SK-N-SH (cell line): ENCODE data around the gene RASSF8. TPM values are rescaled to one million over a fixed set of nuclear protein-coding genes. Genes with fewer than 3 reads are reported as not detected.

ENCODE experiments used
- CTCF ChIA-PET: fragments of 300-600, 350-600 bp; formaldehyde crosslinking; extraction: SDS; loops from one replicate; lab custom pipeline; 2021; lab: Yijun Ruan, JAX
- POLR2A ChIA-PET: fragments of 350-600 bp; sonication (Branson Sonifier 250); formaldehyde crosslinking; extraction: SDS; loops from one replicate; lab custom pipeline; 2020; ENCODE audit warnings: antibody characterized with exemption, inconsistent platforms; lab: Yijun Ruan, JAX
- DNase-seq: peaks from one replicate; pipeline ENCODE4 v3.0.0; 2012
- H2AFZ ChIP-seq: fragments of 200-600 bp; sonication (generic); 2 replicates; pipeline ENCODE4 v1.8.1; 2016; ENCODE audit warnings: antibody characterized with exemption, mild to moderate bottlenecking, low read depth
- H3F3A ChIP-seq: fragments of 200-600 bp; sonication (generic); replicated peaks from 2 replicates; pipeline ENCODE3; 2016; ENCODE audit warnings: antibody characterized with exemption, mild to moderate bottlenecking; ENCODE audit not compliant: insufficient read depth
- H3K27ac ChIP-seq, 2 experiments: fragments of 200-500 bp in 1 of 2; fragments of 200-600 bp in 1 of 2; sonication (Bioruptor generic) in 1 of 2; sonication (generic), shearing (Covaris generic) in 1 of 2; 2 replicates each; pipeline versions ENCODE4 v1.5.1 to v1.6.1; 2014 to 2016; ENCODE audit warnings: low read depth in 2 of 2, inconsistent platforms in 1 of 2, low read length in 1 of 2, mild to moderate bottlenecking in 1 of 2, mixed read lengths in 1 of 2
- H3K27me3 ChIP-seq: fragments of 200-600 bp; sonication (generic), shearing (Covaris generic); 2 replicates; pipeline ENCODE4 v1.6.1; 2016; ENCODE audit warnings: mixed run types; ENCODE audit not compliant: insufficient read depth
- H3K36me3 ChIP-seq, 2 experiments: fragments of 200-500 bp in 1 of 2; fragments of 200-600 bp in 1 of 2; sonication (Bioruptor generic) in 1 of 2; sonication (generic) in 1 of 2; replicated peaks in 1 of 2; 2 replicates each; pipeline versions ENCODE3 to v1.5.1; 2014 to 2016; ENCODE audit warnings: low read length in 1 of 2, mild to moderate bottlenecking in 1 of 2; ENCODE audit not compliant: insufficient read depth in 2 of 2, control insufficient read depth in 1 of 2
- H3K4me1 ChIP-seq, 2 experiments: fragments of 200-500 bp in 1 of 2; fragments of 200-600 bp in 1 of 2; sonication (Bioruptor generic) in 1 of 2; sonication (generic), shearing (Covaris generic) in 1 of 2; 2 replicates each; pipeline versions ENCODE4 v1.5.1 to v1.6.1; 2014 to 2016; ENCODE audit warnings: low read depth in 1 of 2, low read length in 1 of 2, mixed run types in 1 of 2; ENCODE audit not compliant: insufficient read depth in 2 of 2, control insufficient read depth in 1 of 2
- H3K4me2 ChIP-seq: fragments of 200-600 bp; sonication (generic), shearing (Covaris generic); 2 replicates; pipeline ENCODE4 v1.6.1; 2017; ENCODE audit warnings: mixed run types
- H3K4me3 ChIP-seq, 2 experiments: fragments of 200-500 bp in 1 of 2; fragments of 200-600 bp in 1 of 2; sonication (Bioruptor generic) in 1 of 2; sonication (generic), shearing (Covaris generic) in 1 of 2; 2 replicates each; pipeline versions ENCODE4 v1.5.1 to v1.8.1; 2014 to 2016; ENCODE audit warnings: low read depth in 2 of 2, inconsistent platforms in 1 of 2, low read length in 1 of 2, mild to moderate bottlenecking in 1 of 2, mixed read lengths in 1 of 2, moderate library complexity in 1 of 2
- H3K79me2 ChIP-seq: fragments of 200-600 bp; sonication (generic); 2 replicates; pipeline ENCODE4 v1.8.1; 2017; ENCODE audit warnings: mild to moderate bottlenecking; ENCODE audit not compliant: insufficient read depth
- H3K9ac ChIP-seq: fragments of 200-600 bp; sonication (generic); 2 replicates; pipeline ENCODE4 v1.6.1; 2017; ENCODE audit warnings: mixed run types
- H3K9me2 ChIP-seq: fragments of 200-600 bp; sonication (generic); 2 replicates; pipeline ENCODE4 v1.6.1; 2017; ENCODE audit warnings: mixed run types
- H3K9me3 ChIP-seq: fragments of 200-600 bp; sonication (generic); 2 replicates; pipeline ENCODE4 v1.6.1; 2017; ENCODE audit warnings: mixed run types, mild to moderate bottlenecking, moderate library complexity
- H4K20me1 ChIP-seq: fragments of 200-600 bp; sonication (generic); 2 replicates; pipeline ENCODE4 v1.6.1; 2017; ENCODE audit warnings: mild to moderate bottlenecking, mixed run types; ENCODE audit not compliant: insufficient read depth
- EZH2phosphoT487 ChIP-seq: fragments of 200-600 bp; sonication (generic); IDR thresholded peaks from 2 replicates; pipeline ENCODE4 v1.6.1; 2017; ENCODE audit warnings: low read depth, mixed run types, mild to moderate bottlenecking, antibody characterized with exemption, moderate library complexity, borderline replicate concordance
- FOSL2 ChIP-seq: IDR thresholded peaks from 2 replicates; pipeline ENCODE4 v1.4.0; 2012; ENCODE audit warnings: low read depth, mild to moderate bottlenecking, moderate library complexity, borderline replicate concordance
- FOXM1 ChIP-seq: IDR thresholded peaks from 2 replicates; pipeline ENCODE4 v1.4.0; 2012; ENCODE audit warnings: low read depth, mild to moderate bottlenecking
- JUND ChIP-seq: IDR thresholded peaks from 2 replicates; pipeline ENCODE4 v1.4.0; 2012
- MXI1 ChIP-seq: IDR thresholded peaks from 2 replicates; pipeline ENCODE4 v1.6.1; 2012; ENCODE audit warnings: mild to moderate bottlenecking, low read depth, low read length, improper control_type of control experiment
- NRF1 ChIP-seq: IDR thresholded peaks from 2 replicates; pipeline ENCODE4 v1.6.1; 2012; ENCODE audit warnings: low read depth, mild to moderate bottlenecking, low read length
- PBX3 ChIP-seq: IDR thresholded peaks from 2 replicates; pipeline ENCODE4; 2012
- POLR2AphosphoS5 ChIP-seq: IDR thresholded peaks from 2 replicates; pipeline ENCODE4 v1.6.1; 2012; ENCODE audit warnings: low read depth, low read length
- REST ChIP-seq: IDR thresholded peaks from 2 replicates; pipeline ENCODE4 v1.6.1; 2012; ENCODE audit warnings: mild to moderate bottlenecking, low read depth, low read length, moderate library complexity
- RFX5 ChIP-seq: IDR thresholded peaks from 2 replicates; pipeline ENCODE4 v1.6.1; 2012; ENCODE audit warnings: mild to moderate bottlenecking, improper control_type of control experiment, low read length
- SIN3A ChIP-seq: IDR thresholded peaks from 2 replicates; pipeline ENCODE4 v1.6.1; 2012; ENCODE audit warnings: low read depth, mild to moderate bottlenecking, low read length, moderate library complexity, borderline replicate concordance
- SMC3 ChIP-seq: IDR thresholded peaks from 2 replicates; pipeline ENCODE4 v1.6.1; 2012; ENCODE audit warnings: low read depth, low read length, improper control_type of control experiment
- TCF12 ChIP-seq: IDR thresholded peaks from 2 replicates; pipeline ENCODE4 v1.4.0; 2012
- TEAD4 ChIP-seq: IDR thresholded peaks from 2 replicates; pipeline ENCODE4 v1.4.0; 2012; ENCODE audit warnings: mild to moderate bottlenecking, borderline replicate concordance; ENCODE audit not compliant: insufficient read depth
- WGBS: methylation state at CpG from one replicate; pipeline ENCODE4 v1.1.6; 2017; ENCODE audit warnings: low lambda C conversion rate; 5-methylcytosine and 5-hydroxymethylcytosine counted together
- polyA plus RNA-seq, 3 experiments: library from polyadenylated mRNA; depleted of rRNA; stranded (reverse); fragments of >200 nt; gene quantifications; 2 replicates each; pipeline ENCODE4 v1.2.3, GENCODE V29; 2012

RASSF8 gene
- polyA plus RNA-seq, 1 of the 3 experiments (the other 2 are of a cell fraction), result 15.3 TPM

- TF ChIP-seq FOSL2 (no peak), TCF12 (no peak), NRF1 (no peak), REST (no peak), SMC3 (no peak), TEAD4 (no peak)
- TF ChIP-seq, all 33 proteins: peak for 0
Observed at GRCh38 chr12:26022043-26022442, 63.6 kb downstream of the RASSF8 start (continued).

GRCh38 chr12:26026713-26027112 is 68.2 kb downstream of the RASSF8 start:
- DNase-seq, result no peak
- no peak overlapping the region for H2AFZ ChIP-seq
- H3K4me2 ChIP-seq, result no peak overlapping the region
- no peak overlapping the region for H3K4me3 ChIP-seq
- H3K9ac ChIP-seq, result no peak overlapping the region
- peaks cover 16% of the 10 kb centered on the region for H3F3A ChIP-seq
- no peak overlapping the region for H3K27ac ChIP-seq
- H3K9me3 ChIP-seq, result no peaks in the 10 kb centered on the region
- ChIA-PET POLR2A (no interaction called here), CTCF (interaction anchor here (0.8 to 1.8 kb wide), 4 partner anchors 63 to 591 kb away, joined by 3 to 6 read pairs (median 4); no protein-coding TSS in a partner anchor)
- peaks cover 94% of the 10 kb centered on the region for H3K79me2 ChIP-seq
- WGBS, result 92% methylated on average over 1 of the region's 1 CpG
- peaks cover 17% of the 10 kb centered on the region for H4K20me1 ChIP-seq
- no peaks in the 10 kb centered on the region for H3K9me2 ChIP-seq
- H3K27me3 ChIP-seq, result no peaks in the 10 kb centered on the region
- TF ChIP-seq EZH2phosphoT487, result no peak
- TF ChIP-seq RFX5, result no peak
- TF ChIP-seq FOXM1, result no peak
- TF ChIP-seq REST, result no peak
- TF ChIP-seq POLR2AphosphoS5, result no peak
- TF ChIP-seq TEAD4, result no peak
- TF ChIP-seq NRF1, result no peak
- TF ChIP-seq FOSL2, result no peak
- TF ChIP-seq JUND, result no peak
- no peak for TF ChIP-seq SIN3A
- no peak for TF ChIP-seq MXI1
- TF ChIP-seq PBX3, result no peak
- H3K36me3 ChIP-seq, result peaks cover 0 to 22% of the 10 kb centered on the region in 2 experiments
- H3K4me1 ChIP-seq, result peaks cover 7 to 11% of the 10 kb centered on the region in 2 experiments; a peak in 3 of 4 replicates
